Neutrophil (primary cell): Measurements from ENCODE around the gene NF1.

Source experiments
- H3K27ac ChIP-seq: fragments of 200-600 bp; sonication (generic); 2 replicates; pipeline ENCODE4 v1.5.1; 2016; ENCODE audit warnings: mild to moderate bottlenecking, moderate library complexity
- H3K27me3 ChIP-seq: fragments of 200-600 bp; sonication (generic); 2 replicates; pipeline ENCODE4 v1.6.0; 2016; ENCODE audit warnings: mild to moderate bottlenecking
- H3K36me3 ChIP-seq: fragments of 200-600 bp; sonication (generic); 2 replicates; pipeline ENCODE4 v1.5.1; 2017
- H3K4me1 ChIP-seq, 2 experiments: fragments of 200-600 bp in 1 of 2; sonication (generic) in 1 of 2; 1 replicate in 1 of 2; 2 replicates in 1 of 2; pipeline versions ENCODE4 v1.5.1 to v1.6.1; 2013 to 2016; ENCODE audit warnings: low read depth in 1 of 2, low read length in 1 of 2, mild to moderate bottlenecking in 1 of 2, moderate library complexity in 1 of 2; ENCODE audit not compliant: control insufficient read depth in 1 of 2, insufficient read depth in 1 of 2
- H3K4me3 ChIP-seq, 2 experiments: fragments of 200-600 bp in 1 of 2; sonication (generic) in 1 of 2; 1 replicate in 1 of 2; 2 replicates in 1 of 2; pipeline ENCODE4 v1.5.1; 2013 to 2016; ENCODE audit warnings: low read depth in 1 of 2, low read length in 1 of 2, mild to moderate bottlenecking in 1 of 2, moderate library complexity in 1 of 2
- H3K9me3 ChIP-seq: fragments of 200-600 bp; sonication (generic); 2 replicates; pipeline ENCODE4 v1.5.1; 2016
- TF ChIP-seq, protein P1 (sequence below): fragments of 200-600 bp; sonication (generic); IDR thresholded peaks from 2 replicates; pipeline ENCODE4 v1.5.1; 2016; ENCODE audit warnings: antibody characterized with exemption

The NF1 gene

DNA sequence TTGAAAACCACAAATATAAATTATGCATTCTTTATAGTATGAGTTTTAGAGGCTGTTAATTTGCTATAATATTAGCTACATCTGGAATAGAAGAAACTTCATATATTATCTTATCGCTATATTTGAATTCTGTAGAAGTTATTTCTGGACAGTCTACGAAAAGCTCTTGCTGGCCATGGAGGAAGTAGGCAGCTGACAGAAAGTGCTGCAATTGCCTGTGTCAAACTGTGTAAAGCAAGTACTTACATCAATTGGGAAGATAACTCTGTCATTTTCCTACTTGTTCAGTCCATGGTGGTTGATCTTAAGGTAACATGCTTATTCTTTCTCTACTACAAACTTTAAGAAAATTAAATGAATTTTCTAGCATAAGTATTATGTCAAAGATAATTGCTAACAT is 105.5 kb downstream of the NF1 start:
- TF ChIP-seq, protein P1, sequence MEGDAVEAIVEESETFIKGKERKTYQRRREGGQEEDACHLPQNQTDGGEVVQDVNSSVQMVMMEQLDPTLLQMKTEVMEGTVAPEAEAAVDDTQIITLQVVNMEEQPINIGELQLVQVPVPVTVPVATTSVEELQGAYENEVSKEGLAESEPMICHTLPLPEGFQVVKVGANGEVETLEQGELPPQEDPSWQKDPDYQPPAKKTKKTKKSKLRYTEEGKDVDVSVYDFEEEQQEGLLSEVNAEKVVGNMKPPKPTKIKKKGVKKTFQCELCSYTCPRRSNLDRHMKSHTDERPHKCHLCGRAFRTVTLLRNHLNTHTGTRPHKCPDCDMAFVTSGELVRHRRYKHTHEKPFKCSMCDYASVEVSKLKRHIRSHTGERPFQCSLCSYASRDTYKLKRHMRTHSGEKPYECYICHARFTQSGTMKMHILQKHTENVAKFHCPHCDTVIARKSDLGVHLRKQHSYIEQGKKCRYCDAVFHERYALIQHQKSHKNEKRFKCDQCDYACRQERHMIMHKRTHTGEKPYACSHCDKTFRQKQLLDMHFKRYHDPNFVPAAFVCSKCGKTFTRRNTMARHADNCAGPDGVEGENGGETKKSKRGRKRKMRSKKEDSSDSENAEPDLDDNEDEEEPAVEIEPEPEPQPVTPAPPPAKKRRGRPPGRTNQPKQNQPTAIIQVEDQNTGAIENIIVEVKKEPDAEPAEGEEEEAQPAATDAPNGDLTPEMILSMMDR = no peak
- Histone ChIP-seq H3K4me3 (no peak overlapping the region), H3K27me3 (no peaks in the 10 kb centered on the region), H3K4me1 (peaks cover 0 to 3% of the 10 kb centered on the region in 2 experiments), H3K36me3 (peaks cover 10% of the 10 kb centered on the region), H3K27ac (no peak overlapping the region), H3K9me3 (no peaks in the 10 kb centered on the region)

DNA sequence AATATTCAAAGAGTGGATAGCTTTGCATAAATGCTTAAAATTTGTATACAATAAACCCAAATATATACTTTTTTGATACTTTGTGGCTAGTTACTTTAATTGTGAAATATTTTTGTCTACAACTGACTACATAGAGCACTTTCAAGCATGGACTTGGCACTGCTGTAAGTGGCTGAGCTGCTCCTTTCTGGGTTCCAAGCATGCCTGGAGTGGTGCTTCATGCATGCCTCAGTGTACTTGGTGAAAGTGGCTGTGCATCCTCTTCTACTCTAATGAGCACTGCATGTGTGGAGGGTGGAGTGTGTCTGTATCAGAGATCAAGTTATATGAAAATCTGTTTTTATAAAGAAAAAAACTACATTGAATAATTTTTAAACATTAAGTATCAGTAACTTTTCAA is 108.2 kb downstream of the NF1 start:
- H3K9me3 ChIP-seq = no peaks in the 10 kb centered on the region
- peaks cover 0 to 3% of the 10 kb centered on the region in 2 experiments for H3K4me1 ChIP-seq
- TF ChIP-seq, protein P1 = no peak
- no peak overlapping the region for H3K4me3 ChIP-seq
- H3K36me3 ChIP-seq = peaks cover 10% of the 10 kb centered on the region
- no peak overlapping the region for H3K27ac ChIP-seq
- no peaks in the 10 kb centered on the region for H3K27me3 ChIP-seq

DNA sequence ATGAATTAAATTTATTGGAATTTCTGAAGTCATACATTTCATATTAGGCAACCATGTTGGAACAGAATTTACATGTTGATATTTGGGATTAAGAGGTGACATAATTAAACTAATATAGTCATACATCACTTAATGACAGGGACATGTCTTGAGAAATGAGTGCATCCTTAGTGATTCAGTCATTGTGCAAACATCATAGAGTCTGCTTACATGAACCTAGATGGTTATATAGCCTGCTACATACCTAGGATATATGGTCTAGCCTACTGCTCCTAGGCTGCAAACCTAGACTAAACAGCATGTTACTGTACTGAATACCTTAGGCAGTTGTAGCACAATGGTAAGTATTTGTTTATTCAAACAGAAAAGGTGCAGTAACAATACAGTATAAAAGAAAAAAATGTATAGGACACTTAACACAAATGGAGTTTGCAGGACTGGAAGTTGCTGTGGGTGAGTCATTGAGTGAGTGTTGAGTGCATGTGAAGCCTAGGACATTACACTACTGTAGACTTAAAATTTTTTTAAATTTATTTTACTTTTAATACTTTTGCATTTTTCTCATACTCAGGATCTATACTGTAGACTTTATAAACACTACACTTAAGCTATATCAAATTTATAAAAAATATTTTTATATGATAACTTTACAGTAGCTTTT is 116.7 kb downstream of the NF1 start:
- H3K27ac ChIP-seq = no peak overlapping the region
- peaks cover 15% of the 10 kb centered on the region for H3K36me3 ChIP-seq
- no peaks in the 10 kb centered on the region for H3K4me1 ChIP-seq
- TF ChIP-seq, protein P1 = no peak
- no peaks in the 10 kb centered on the region for H3K9me3 ChIP-seq
- no peak overlapping the region for H3K4me3 ChIP-seq
- H3K27me3 ChIP-seq = no peaks in the 10 kb centered on the region

DNA sequence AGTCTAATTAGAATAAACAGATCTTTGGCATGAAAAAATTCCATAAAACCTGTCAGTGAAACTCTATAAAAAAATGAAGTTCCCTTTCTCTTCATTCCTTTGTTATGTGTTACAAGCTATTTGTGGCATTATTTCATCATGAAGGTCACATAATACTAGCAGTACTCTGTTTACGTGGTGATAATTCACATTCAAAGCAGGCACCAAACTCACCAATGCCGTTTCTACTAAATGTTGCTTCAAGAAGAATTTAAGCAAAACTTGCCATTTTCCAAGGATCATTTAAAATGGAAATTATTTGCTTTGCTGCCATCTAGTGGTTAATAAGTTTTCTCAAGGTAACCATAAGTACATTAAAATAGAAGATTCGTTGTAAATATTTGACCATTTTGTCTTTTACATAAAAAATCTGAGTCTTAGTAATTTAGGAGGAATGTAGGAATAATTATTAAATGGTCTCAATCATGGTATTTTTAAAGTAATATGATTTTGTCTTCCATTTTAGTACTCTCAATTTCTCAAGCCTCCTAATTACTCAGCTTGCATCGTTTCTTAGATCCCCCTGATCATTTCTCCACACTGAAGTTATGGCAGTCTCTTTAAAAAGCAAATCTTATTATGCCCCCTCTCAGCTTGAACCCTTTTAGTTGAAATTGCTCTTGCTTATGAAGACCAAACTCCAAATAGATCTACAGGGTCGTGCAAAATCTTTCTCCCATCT is 121.4 kb downstream of the NF1 start:
- TF ChIP-seq, protein P1 = peak; percentile 45
- Histone ChIP-seq H3K4me1 (no peaks in the 10 kb centered on the region), H3K36me3 (peaks cover 9% of the 10 kb centered on the region), H3K9me3 (no peaks in the 10 kb centered on the region), H3K27me3 (no peaks in the 10 kb centered on the region), H3K4me3 (no peak overlapping the region), H3K27ac (no peak overlapping the region)

DNA sequence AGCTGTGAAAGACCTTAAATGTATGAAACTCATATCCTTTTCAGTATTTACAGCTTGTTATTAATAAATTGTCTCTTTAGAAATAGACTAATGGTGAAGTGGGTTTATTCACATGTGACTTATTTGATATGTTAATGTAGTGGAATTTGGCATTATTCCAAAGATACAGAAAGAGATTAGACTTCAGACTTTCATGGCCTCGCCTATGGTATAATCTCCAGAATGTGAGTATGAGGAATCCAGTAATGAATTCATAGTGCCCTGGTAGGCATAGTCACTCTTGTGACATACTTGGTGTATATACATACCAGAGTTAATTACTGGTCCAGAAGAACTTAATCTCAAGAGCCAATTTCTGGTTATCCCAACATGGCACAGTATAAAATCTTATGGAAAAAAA is 129.6 kb downstream of the NF1 start:
- TF ChIP-seq, protein P1 = no peak
- Histone ChIP-seq H3K36me3 (peaks cover 5% of the 10 kb centered on the region), H3K9me3 (no peaks in the 10 kb centered on the region), H3K4me3 (no peak overlapping the region), H3K4me1 (peaks cover 20 to 24% of the 10 kb centered on the region in 2 experiments), H3K27ac (no peak overlapping the region), H3K27me3 (no peaks in the 10 kb centered on the region)
